ENCODE measurements around the gene ABCD1. TPM values are rescaled to one million over a fixed set of nuclear protein-coding genes. Genes with fewer than 3 reads are reported as not detected.

Gene ABCD1
- polyA plus RNA-seq, 1 experiment = 9.2 TPM

GRCh38 chrX:153722704-153723350, 1.8 kb upstream of the ABCD1 start:
- H3K27me3 ChIP-seq (ENCODE audit: control insufficient read depth, insufficient read depth, low read length) = no peaks in the 10 kb centered on the region
- ChIA-PET POLR2A (no interaction called here), CTCF (no interaction called here)
- TF ChIP-seq CTCF (IDR thresholded peaks at IDR 0.05; ENCODE audit: insufficient read depth, low read depth, low read length) = no peak
- peaks cover 11% of the 10 kb centered on the region for H3K36me3 ChIP-seq (ENCODE audit: control insufficient read depth, insufficient read depth, low read length)
- H3K4me3 ChIP-seq (ENCODE audit: low read depth, low read length) = peak overlapping the region; percentile 70
- DNase-seq (ENCODE audit: low read depth) = no peak

GRCh38 chrX:153723351-153724251, 1.1 kb upstream of the ABCD1 start:
- peak overlapping the region; percentile 70 for H3K4me3 ChIP-seq (ENCODE audit: low read depth, low read length)
- ChIA-PET POLR2A (interaction anchor here (0.6 kb wide), 1 partner anchor 817 kb away, joined by 7 read pairs; no protein-coding TSS in a partner anchor), CTCF (no interaction called here)
- TF ChIP-seq CTCF (IDR thresholded peaks at IDR 0.05; ENCODE audit: insufficient read depth, low read depth, low read length) = peak; percentile 53
- no peaks in the 10 kb centered on the region for H3K27me3 ChIP-seq (ENCODE audit: control insufficient read depth, insufficient read depth, low read length)
- DNase-seq (ENCODE audit: low read depth) = no peak
- peaks cover 11% of the 10 kb centered on the region for H3K36me3 ChIP-seq (ENCODE audit: control insufficient read depth, insufficient read depth, low read length)

- no peaks in the 10 kb centered on the region for H3K27me3 ChIP-seq (ENCODE audit: control insufficient read depth, insufficient read depth, low read length)
- ChIA-PET CTCF (interaction anchor here (1.0 kb wide), 1 partner anchor 20 kb away, joined by 3 read pairs; no protein-coding TSS in a partner anchor), POLR2A (no interaction called here)
- no peak for TF ChIP-seq CTCF (IDR thresholded peaks at IDR 0.05; ENCODE audit: insufficient read depth, low read depth, low read length)
- peak overlapping the region; percentile 42 for H3K4me3 ChIP-seq (ENCODE audit: low read depth, low read length)
- H3K36me3 ChIP-seq (ENCODE audit: control insufficient read depth, insufficient read depth, low read length) = peaks cover 3% of the 10 kb centered on the region
- no peak for DNase-seq (ENCODE audit: low read depth)
Observed at GRCh38 chrX:153725039-153725831, 579 bp downstream of the ABCD1 start.

- CTCF ChIA-PET = interaction anchor here (1.0 kb wide), 1 partner anchor 21 kb away, joined by 3 read pairs; no protein-coding TSS in a partner anchor
- DNase-seq (ENCODE audit: low read depth) = no peak
- Histone ChIP-seq H3K36me3 (ENCODE audit: control insufficient read depth, insufficient read depth, low read length) (no peaks in the 10 kb centered on the region), H3K4me3 (ENCODE audit: low read depth, low read length) (peak overlapping the region; percentile 8; the same call in 1 of the 2 replicates), H3K27me3 (ENCODE audit: control insufficient read depth, insufficient read depth, low read length) (no peaks in the 10 kb centered on the region)
- TF ChIP-seq CTCF (IDR thresholded peaks at IDR 0.05; ENCODE audit: insufficient read depth, low read depth, low read length) = no peak
- POLR2A ChIA-PET = no interaction called here
Observed at GRCh38 chrX:153725832-153726285, 1.2 kb downstream of the ABCD1 start.
